Aorta (tissue), 5 donors: ENCODE measurements around the gene TARP.
"Not testable (repeated sequence)": the region's sequence is repeated elsewhere in the genome, so short reads cannot be mapped to it uniquely, and the experiment has no call there.

Experiments used
- ATAC-seq: fragments of 200-7000 bp; cut with Tn5 transposase; one replicate; pipeline ENCODE4 v1.9.1; 2022; ENCODE audit warnings: moderate library complexity; ENCODE audit not compliant: low FRiP score
- DNase-seq, 2 donors: peaks; one replicate each; pipeline ENCODE4 v3.0.0-alpha.2; 2020
- H3K27ac ChIP-seq, 2 donors: one replicate each; pipeline ENCODE4 v1.5.1; 2013; ENCODE audit warnings: low read length in 2 of 2, mild to moderate bottlenecking in 2 of 2, moderate library complexity in 2 of 2, control low read depth in 1 of 2, inconsistent platforms in 1 of 2, low read depth in 1 of 2
- H3K27me3 ChIP-seq, 2 donors: one replicate each; pipeline ENCODE4 v1.6.1; 2013; ENCODE audit warnings: control low read depth in 1 of 2, low read length in 1 of 2, mild to moderate bottlenecking in 1 of 2, moderate library complexity in 1 of 2; ENCODE audit not compliant: insufficient read depth in 2 of 2, control insufficient read depth in 1 of 2
- H3K36me3 ChIP-seq, 2 donors: one replicate each; pipeline ENCODE4 v1.6.1; 2013; ENCODE audit warnings: control low read depth in 1 of 2, low read length in 1 of 2, mild to moderate bottlenecking in 1 of 2; ENCODE audit not compliant: insufficient read depth in 2 of 2, control insufficient read depth in 1 of 2
- H3K4me1 ChIP-seq, 2 donors: one replicate each; pipeline ENCODE4 v1.6.1; 2013; ENCODE audit warnings: low read length in 2 of 2, control low read depth in 1 of 2, mild to moderate bottlenecking in 1 of 2, moderate library complexity in 1 of 2; ENCODE audit not compliant: insufficient read depth in 2 of 2, control insufficient read depth in 1 of 2
- H3K4me3 ChIP-seq, 2 donors: one replicate each; pipeline ENCODE4 v1.5.1; 2013; ENCODE audit warnings: low read length in 2 of 2, control low read depth in 1 of 2, mild to moderate bottlenecking in 1 of 2
- H3K9me3 ChIP-seq: one replicate; pipeline ENCODE4 v1.6.1; 2013; ENCODE audit warnings: mild to moderate bottlenecking, low read length; ENCODE audit not compliant: control insufficient read depth
- WGBS, 2 donors: extraction: QIAGEN DNeasy Blood & Tissue Kit; methylation state at CpG; one replicate each; pipeline ENCODE4 v1.1.7; 2013; 5-methylcytosine and 5-hydroxymethylcytosine counted together
- intact Hi-C, 2 donors: fragments of 100-400 bp; cut with DNase I; formaldehyde crosslinking; loops; one replicate each; pipeline versions ENCODE4 v1.14.2 to v1.15.0; 2022
- donor health status: healthy with polysubstance abuse.
- donor health status: Bipolar disorder and iron deficiency.
- donor health status: DM: no; HTN: no; CAD: no.
- donor health status: DM: no; HTN: no; CAD: no.
- donor health status: DM: yes; HTN: yes; CAD: no.

Gene TARP

DNA sequence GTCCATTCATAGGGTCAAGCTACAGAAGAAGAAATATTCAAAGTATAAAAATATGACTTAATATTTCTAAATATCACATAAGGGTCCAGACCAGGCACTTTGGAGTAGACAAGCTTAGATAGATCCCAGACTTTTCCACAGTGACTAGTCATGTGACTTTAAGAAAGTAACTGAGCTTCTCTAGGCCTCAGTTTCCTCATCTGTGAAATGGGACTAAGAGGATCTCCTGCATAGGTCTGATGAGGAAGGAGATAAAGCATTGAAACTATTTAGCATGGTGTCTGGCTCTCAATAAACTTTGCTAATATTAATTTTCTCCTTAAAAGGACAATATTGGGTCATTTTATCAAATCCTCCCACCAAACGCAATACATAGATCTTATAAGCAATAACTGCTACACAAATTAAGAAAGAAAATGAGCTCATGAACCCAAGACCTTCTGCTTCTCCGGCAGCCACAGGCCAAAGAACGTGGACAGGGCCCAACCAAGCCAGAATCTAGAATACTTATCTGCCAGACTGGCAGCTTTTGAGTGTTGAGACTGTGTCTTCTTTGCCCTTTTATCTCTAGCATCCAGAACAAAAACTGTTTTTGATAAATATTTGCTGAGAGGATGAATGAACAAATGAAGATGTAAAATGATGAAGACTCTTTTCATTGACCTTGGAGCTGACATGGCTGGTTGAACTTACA is 1.6 kb upstream of the TARP start:
- Histone ChIP-seq H3K27me3 (no peaks in the 10 kb centered on the region), H3K36me3 (no peaks in the 10 kb centered on the region), H3K9me3 (no peaks in the 10 kb centered on the region), H3K27ac (no peak overlapping the region), H3K4me1 (no peaks in the 10 kb centered on the region), H3K4me3 (no peak overlapping the region)
- intact Hi-C loops: no loop called here
- DNase-seq (no peak), ATAC-seq (no peak)
- 89 to 93% methylated on average over 3 of the region's 3 CpGs for WGBS, 2 donors

DNA sequence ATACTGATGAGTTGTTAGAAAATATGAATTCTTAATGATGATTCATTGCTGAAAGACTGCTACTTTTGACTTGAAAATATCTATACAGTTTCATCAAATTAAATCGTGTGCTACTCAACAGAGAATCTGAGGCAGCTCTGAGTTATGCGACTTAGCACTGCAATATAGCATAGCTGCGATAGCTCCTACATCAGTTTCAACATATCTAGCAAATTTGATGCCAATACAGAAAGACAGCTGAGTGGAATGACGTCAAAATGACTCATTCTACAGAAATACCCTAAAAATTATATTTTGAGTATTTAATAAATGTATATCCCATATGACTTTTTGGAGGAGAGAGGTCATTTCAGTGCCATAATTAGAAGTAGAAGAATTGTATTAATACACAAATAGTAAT is 1.1 kb upstream of the TARP start:
- Histone ChIP-seq H3K27me3 (no peaks in the 10 kb centered on the region), H3K27ac (no peak overlapping the region), H3K36me3 (no peaks in the 10 kb centered on the region), H3K9me3 (no peaks in the 10 kb centered on the region), H3K4me1 (no peaks in the 10 kb centered on the region), H3K4me3 (no peak overlapping the region)
- DNase-seq: no peak
- WGBS, 2 donors: 80 to 84% methylated on average over 4 of the region's 4 CpGs
- no peak for ATAC-seq
- intact Hi-C loops: no loop called here

DNA sequence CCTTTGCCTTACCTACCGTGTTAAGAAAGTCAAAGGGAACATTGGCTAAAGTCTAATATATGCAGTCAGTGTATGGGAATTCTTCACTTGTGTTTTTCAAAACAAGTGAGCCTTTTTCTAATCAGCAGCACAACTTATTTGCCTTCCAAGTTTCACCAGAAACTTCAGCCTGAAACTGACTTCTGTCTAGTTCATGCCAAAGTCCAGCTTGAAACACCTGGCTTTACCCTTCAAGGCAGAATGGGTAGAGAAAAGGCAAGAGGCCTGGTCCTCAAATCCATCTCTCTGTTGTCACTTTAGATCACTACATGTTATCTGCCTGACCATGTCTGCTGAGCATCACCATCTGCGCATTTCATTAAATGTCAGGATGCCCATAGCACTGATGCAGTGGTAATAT is 3.0 kb downstream of the TARP start:
- H3K27ac ChIP-seq, ATAC-seq, H3K9me3 ChIP-seq, H3K36me3 ChIP-seq, H3K27me3 ChIP-seq, H3K4me3 ChIP-seq, DNase-seq, intact Hi-C loops, H3K4me1 ChIP-seq: not testable (repeated sequence)
- 77 to 86% methylated on average over 1 of the region's 2 CpGs for WGBS, 2 donors

DNA sequence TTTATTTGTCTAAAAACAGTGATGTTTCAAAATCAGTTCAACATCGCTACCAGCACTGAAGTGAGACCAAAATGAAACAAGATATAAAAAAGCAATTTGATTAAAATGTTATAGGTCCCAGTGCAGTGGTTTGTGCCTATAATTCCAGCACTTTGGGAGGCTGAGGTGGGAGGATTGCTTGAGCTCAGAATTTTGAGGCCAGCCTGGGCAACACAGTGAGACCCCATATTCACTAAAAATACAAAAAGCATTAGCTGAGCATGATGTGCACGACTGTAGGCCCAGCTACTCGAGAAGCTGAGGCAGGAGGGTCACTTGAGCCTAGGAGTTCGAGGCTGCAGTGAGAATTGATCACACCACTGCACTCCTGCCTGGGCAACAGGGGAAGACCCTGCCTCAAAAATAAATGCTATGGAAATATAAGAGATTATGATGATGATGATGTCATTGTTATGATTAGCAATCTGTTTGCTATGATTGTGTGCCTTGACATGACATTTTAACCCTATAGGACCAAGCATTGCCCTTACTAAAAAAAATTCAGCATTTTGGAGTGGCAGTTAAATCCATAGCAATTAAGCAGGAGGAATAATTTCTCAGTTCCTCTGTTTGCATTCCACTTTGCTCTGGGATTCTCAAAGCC is 3.6 kb downstream of the TARP start:
- intact Hi-C loops, H3K27me3 ChIP-seq, H3K4me3 ChIP-seq, DNase-seq, H3K27ac ChIP-seq, H3K36me3 ChIP-seq, H3K4me1 ChIP-seq, ATAC-seq, H3K9me3 ChIP-seq: not testable (repeated sequence)
- WGBS, 2 donors: 82 to 89% methylated on average over 4 of the region's 4 CpGs

- H3K36me3 ChIP-seq, DNase-seq, H3K4me3 ChIP-seq, H3K4me1 ChIP-seq, ATAC-seq, intact Hi-C loops, H3K27me3 ChIP-seq, H3K27ac ChIP-seq, H3K9me3 ChIP-seq: not testable (repeated sequence)
- WGBS, 2 donors: 39 to 55% methylated on average over 3 of the region's 3 CpGs
These were observed 7.5 kb downstream of the TARP start for GRCh38 chr7:38265958-38266357.

DNA sequence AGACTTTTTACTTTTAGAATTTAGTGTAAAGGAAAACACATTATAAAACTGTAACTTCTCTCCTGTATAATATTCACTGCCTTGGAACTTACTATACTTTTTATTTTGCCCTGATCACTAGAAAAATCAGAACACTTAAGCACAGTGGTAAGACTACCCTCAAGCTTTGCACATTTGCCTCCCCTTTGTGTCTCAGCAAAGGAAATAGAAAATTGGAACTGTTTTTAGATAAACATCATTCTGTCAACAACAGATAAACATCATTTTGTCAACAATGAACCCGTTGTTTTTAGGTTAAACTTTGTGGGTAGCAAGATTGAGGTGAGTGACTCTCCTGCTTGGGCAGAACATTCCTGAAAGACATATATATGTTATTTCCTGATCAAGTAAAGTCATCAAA is 8.8 kb downstream of the TARP start:
- ATAC-seq, H3K4me3 ChIP-seq, H3K36me3 ChIP-seq, DNase-seq, H3K27ac ChIP-seq, H3K9me3 ChIP-seq, intact Hi-C loops, H3K27me3 ChIP-seq, H3K4me1 ChIP-seq: not testable (repeated sequence)
- 15 to 26% methylated on average over 1 of the region's 1 CpG for WGBS, 2 donors

GRCh38 chr7:38263274-38263673 is 10.2 kb downstream of the TARP start:
- H3K27me3 ChIP-seq, ATAC-seq, H3K9me3 ChIP-seq, H3K4me3 ChIP-seq, H3K27ac ChIP-seq, H3K4me1 ChIP-seq, DNase-seq, H3K36me3 ChIP-seq, intact Hi-C loops: not testable (repeated sequence)
- WGBS, 2 donors: 13 to 30% methylated on average over 1 of the region's 1 CpG

GRCh38 chr7:38262545-38262944 is 10.9 kb downstream of the TARP start:
- DNase-seq (no peak), ATAC-seq (no peak)
- no peak overlapping the region for H3K27ac ChIP-seq
- WGBS, 2 donors: 47 to 62% methylated on average over 5 of the region's 5 CpGs
- no peaks in the 10 kb centered on the region for H3K27me3 ChIP-seq
- no peaks in the 10 kb centered on the region for H3K36me3 ChIP-seq
- H3K9me3 ChIP-seq: no peaks in the 10 kb centered on the region
- intact Hi-C loops: no loop called here
- no peaks in the 10 kb centered on the region for H3K4me1 ChIP-seq
- H3K4me3 ChIP-seq: no peak overlapping the region

DNA sequence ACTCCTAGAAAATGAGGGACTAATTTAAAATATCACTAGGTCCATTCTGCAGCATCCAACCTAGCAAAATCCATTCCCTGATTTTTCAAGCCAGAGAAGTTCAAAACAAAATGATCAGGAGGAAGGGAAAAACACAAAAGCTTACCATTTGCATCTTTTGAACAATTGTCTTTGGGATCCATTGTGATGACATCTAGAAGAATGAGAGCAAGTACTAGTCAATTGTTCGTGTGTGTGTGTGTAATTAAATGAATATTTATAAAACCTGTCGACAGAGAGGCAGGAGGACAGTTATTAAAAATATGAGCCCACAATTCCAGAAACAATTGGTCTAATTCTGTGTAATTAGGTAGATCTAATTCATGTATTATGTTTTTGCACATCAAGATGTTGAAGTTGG is 11.4 kb downstream of the TARP start:
- WGBS, 2 donors: 60 to 74% methylated on average over 2 of the region's 2 CpGs
- ATAC-seq, H3K9me3 ChIP-seq, H3K27ac ChIP-seq, H3K27me3 ChIP-seq, H3K4me1 ChIP-seq, intact Hi-C loops, DNase-seq, H3K36me3 ChIP-seq, H3K4me3 ChIP-seq: not testable (repeated sequence)
